NCI-H69 (cell line): ENCODE data around the gene PNPLA7.
"Not testable (repeated sequence)": the region's sequence is repeated elsewhere in the genome, so short reads cannot be mapped to it uniquely, and the experiment has no call there.

ENCODE experiments used
- DNase-seq: peaks from one replicate; lab custom pipeline; 2025; lab: John Stamatoyannopoulos, UW

Gene PNPLA7

DNA sequence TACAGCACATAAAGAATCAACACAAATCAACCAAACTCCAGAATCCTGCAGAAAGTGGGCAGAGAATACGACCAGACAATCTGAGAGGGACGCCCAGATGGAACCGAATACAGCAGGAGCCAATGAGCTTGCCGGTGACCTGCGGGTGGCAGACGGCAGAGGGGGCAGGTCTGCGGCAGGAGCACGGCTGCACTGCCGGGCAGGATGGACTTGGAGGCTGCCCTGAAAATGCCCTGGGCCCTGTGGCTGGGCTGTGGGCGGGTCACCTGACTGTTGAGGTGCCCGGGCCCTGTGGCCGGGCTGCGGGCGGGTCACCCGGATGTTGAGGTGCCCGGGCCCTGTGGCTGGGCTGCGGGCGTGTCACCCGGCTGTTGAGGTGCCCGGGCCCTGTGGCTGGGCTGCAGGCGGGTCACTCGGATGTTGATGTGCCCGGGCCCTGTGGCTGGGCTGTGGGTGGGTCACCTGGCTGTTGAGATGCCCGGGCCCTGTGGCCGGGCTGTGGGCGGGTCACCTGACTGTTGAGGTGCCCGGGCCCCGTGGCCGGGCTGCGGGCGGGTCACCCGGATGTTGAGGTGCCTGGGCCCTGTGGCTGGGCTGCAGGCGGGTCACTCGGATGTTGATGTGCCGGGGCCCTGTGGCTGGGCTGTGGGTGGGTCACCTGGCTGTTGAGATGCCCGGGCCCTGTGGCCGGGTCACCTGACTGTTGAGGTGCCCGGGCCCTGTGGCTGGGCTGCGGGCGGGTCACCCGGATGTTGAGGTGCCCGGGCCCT, 36.2 kb downstream of the PNPLA7 start:
- DNase-seq: not testable (repeated sequence)

DNA sequence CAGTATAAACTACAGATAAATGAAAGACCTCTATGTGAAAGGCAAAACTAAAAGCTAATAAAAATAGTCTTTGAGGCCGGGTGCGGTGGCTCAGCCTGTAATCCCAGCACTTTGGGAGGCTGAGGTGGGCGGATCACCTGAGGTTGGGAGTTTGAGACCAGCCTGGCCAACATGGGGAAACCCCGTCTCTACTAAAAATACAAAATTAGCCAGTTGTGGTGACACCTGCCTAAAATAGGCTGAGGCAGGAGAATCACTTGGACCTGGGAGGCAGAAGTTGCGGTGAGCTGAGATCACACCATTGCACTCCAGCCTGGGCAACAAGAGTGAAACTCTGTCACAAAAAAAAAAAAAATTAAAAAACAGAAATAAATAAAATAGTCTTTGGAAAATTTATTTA, 37.1 kb downstream of the PNPLA7 start:
- not testable (repeated sequence) for DNase-seq

DNA sequence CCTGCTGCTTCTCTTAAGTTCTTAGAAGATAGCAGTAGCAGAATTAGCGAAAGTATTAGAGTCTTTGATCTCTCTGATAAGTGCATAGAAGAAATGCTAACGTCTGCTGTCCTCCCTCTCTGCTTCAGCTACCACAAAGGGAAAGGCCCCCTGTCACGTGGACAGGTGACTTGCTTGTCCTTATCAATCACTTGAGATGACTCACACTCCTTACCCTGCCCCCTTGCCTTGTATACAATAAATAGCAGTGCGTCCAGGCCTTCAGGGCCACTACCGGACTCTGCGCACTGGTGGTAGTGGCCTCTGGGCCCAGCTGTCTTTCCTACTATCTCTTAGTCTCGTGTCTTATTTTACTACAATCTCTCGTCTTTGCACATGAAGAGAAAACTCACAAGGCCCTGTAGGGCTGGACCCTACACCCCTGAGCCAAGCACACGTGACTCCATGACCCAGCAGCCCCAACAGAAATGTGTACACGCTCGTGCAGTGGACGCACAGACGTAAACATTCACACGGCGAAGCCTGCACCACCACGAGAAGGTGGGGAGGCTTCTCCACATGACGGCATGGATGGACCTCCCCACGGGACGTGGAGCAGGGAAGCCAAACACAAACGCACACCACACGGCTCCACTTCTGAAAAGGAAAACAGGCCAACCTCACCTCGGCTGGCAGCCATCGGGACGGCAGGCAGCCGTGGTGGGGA, 38.3 kb downstream of the PNPLA7 start:
- DNase-seq: no peak

- not testable (repeated sequence) for DNase-seq
Observed at GRCh38 chr9:137511126-137511525, 39.1 kb downstream of the PNPLA7 start.

GRCh38 chr9:137509198-137509597, 41.0 kb downstream of the PNPLA7 start:
- DNase-seq: no peak

- DNase-seq: no peak
Observed at GRCh38 chr9:137506702-137507171, 43.5 kb downstream of the PNPLA7 start.

GRCh38 chr9:137506274-137506673, 43.9 kb downstream of the PNPLA7 start:
- peak; percentile 54 for DNase-seq

DNA sequence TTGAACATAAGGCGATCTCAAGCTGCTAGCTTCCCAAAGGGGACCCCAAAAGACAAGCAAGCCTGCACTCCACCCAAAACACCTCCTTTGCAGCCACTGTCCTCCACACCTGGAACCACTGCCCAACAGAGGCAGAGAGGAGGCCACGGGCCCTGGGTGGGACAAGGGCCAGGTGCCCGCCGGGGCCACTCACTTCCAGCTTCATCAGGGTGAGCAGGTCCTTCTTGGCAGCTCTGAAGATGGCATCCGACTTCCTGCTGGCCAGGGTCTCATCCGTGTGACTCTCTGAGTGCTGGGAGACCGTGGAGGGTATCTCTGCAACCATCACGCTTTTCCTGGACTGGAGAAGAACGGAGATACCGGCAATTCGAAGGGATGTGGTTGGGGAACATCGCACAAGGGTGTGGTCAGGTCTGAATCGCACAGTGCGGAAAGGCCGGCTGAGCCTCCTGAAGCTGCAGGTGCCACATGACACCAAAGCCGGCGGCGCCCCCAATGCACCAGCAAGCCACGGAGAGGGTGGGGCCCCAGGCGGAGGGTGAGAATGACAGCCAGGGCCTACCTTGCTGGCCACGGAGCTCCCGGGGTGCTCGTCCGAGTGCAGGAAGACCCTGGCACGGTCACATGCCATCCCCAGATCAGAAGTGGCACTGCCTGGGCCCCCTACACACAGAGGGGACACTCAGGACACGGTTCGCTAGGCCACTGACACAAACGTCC, 44.6 kb downstream of the PNPLA7 start:
- DNase-seq: peak; percentile 27

DNA sequence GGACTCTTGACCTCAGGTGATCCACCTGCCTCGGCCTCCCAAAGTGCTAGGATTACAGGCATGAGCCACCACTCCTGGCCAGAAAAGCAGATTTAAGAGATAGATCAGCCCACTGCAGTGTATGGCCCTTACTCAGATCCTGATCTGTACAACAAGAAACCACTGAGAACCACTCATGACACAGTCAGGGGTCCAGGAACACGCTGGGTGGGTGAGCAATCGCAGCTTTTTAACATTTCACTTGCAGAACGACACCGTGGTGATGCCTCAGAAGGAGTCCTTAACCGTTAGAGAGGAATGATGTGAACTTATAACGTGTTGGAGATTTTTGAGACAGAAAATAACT, 45.8 kb downstream of the PNPLA7 start:
- DNase-seq: peak; percentile 21

DNA sequence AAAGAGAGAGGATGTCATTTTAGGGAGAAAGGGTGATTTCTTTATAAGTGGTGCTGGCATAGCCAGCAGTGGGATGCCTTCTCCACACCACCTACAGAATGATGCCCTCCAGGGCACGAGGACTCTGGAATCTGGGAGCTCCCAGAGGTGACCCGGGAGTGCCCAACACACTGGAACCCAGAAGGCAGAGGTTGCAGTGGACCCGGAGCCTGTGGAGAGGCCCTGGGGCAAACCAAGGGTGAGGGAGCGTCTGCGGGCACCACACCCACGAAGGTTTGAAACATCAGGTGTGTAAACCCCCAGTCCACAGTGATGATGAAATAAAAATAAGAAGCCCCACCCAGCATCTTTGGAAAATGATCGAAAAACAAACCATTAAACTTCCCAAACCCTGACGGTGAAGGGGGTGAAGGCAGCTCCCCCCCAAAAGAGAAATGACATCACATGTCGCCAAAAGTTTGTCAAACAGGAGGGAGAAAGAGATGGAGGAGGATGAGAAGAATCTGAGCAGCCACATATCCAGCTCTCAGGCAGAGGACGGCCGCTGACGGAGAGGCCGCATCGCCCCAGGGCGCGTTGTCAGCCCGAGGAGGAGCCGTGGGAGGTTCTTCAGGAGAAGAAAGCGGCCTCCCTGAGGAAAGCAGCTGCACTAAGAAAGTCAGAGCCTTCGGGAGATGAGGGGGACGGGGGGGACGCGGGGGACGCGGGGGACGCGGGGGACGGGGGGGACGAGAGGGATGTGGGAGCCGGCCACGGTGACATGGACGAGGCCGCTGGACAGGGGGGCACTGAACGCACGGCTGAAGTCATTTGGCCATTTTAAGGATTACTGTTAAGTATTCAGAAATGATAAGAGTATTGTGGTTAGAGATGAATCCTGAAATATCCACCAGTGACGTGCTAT, 47.9 kb downstream of the PNPLA7 start:
- DNase-seq: peak; percentile 83

DNA sequence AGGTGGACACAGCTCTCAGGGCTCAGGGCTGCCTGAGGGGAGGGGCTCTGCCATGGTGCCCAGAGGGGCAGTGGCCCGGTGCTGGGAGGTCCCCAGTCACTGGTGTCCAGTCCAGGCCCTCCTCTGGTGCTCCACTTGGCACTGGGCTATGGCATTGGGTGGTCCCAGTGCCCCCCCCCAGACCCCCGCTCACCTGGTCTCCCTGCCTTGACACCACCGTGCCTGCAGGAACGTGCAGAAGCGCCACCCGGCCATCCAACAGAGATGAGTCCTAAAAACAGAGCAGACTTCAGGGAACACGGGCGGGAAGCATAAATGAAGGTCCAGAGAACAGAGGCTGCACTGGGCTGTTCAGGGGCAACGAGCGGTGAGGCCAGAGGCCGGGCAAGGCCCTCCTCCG, 48.7 kb downstream of the PNPLA7 start:
- DNase-seq: no peak

GRCh38 chr9:137500666-137501397, 49.4 kb downstream of the PNPLA7 start:
- DNase-seq: no peak

DNA sequence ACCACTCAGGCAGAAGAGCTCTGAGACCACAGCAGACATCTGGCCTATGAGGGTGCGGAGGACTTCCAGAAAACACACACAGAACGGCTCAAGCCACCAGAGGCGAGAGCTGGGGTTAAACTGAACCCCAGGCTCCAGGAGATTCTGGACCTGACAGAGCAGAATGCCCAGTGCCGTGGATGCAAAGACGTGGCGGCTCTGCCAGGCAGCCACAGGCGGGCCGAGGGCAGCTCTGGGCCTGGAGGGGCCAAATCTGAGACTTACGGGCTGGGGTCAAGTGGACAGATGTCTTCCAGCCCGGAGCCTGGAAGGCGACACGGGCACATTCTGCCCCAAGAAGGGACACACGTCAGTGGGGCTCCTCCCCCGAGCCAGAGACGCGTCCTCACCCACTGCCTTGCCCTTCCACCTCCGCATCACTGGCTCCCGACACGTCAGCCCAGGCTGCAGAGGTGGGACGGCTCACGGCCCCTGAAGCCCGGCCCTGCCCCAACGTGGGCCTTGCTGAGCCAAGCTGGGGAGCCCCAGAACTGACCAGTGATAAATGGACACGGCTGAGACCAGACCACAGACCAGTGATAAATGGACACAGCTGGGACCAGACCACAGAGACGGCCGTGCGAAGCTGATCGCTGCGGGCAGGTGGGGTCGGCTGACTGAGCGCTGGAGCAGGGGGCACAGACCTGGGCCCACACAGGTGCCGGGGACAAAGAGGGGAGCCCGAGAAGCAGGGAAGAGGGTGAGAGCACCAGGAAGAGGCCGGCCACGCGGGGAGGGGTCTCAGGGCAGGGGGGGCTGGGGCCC, 50.1 kb downstream of the PNPLA7 start:
- DNase-seq: no peak

DNA sequence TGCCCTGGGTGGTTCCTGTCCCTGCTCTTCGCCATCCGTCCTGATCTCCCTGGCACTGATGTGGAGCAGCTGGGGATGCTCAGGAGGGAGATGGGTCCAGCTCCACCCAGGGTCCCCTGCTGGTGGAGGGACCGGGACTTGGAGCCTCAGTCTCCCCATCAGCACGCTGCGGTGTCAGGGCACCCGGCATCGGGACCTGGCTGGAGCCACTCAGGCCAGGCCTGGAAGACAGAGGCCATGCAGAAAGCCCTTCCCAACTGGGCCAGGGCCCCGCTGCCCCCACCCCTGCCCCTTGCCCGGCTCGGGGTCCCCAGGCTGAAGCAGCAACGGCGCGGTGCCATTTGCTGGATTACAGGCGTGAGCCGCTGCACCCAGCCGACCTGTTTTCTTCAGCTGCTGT, 50.8 kb downstream of the PNPLA7 start:
- DNase-seq: no peak

- DNase-seq: no peak
Observed at GRCh38 chr9:137498720-137499150, 51.5 kb downstream of the PNPLA7 start.

DNA sequence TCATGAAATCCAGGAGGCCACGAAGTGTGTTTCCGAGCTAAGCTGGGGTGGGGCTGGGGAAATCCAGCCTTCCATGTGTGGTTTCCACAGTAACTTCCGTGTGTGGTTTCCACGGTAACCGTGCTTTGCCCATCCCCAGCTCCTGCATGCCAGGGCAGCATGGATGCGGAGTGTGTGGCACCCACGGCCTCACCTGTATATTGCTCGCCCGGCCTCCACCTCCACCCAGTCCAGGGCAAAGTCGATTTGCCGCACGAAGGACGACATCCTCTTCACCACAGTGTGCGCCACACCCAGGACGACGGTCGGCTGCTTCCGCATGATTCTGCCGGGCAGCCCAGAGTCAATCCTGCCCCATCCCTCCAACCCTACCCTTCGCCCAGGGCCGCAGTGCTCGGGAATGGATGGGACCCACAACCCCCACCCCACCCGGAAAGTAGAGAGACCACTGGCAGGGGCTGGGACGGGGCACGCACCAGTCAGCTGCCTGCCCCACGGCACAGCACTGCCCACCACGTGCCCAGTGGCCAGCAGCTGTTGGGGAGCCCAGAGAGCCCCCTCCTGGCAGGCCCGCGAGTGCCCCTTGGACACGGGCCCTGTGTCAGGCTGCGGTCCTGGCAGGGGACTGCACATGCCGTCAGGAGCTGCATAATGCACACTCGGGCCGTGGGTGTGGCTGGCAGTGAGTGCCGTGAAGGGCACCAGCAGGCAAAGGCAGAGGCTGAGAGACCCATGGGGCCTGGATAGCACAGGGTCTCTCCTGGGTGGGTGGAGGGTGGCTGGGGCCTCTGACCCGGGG, 52.1 kb downstream of the PNPLA7 start:
- no peak for DNase-seq

GRCh38 chr9:137496601-137497375, 53.4 kb downstream of the PNPLA7 start:
- DNase-seq: no peak

DNA sequence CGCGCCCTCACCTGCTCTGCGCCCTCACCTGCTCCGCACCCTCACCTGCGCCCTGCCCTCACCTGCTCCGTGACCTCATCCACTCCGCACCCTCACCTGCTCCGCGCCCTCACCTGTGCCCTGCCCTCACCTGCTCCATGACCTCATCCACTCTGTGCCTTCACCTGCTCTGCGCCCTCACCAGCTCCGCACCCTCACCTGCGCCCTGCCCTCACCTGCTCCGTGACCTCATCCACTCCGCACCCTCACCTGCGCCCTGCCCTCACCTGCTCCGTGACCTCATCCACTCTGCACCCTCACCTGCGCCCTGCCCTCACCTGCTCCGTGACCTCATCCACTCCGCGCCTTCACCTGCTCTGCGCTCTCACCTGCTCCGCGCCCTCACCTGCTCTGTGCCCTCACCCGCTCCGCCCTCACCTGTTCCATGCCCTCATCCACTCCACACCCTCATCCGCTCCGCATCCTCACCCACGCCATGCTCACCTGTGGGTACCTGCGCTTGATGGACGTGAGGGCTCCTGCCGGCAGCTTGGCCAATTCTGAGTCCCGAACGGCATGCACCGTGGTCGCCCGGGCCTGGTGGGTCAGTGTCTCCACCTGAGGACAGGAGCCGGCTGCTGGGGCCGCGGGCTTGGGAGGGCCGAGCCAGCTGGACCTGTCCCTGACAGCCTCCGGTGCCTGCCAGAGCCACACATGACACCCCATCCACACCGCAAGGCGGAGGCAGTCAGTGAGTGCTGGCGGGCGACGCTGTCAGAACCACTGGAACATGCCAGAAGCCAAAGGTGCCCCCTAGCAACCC, 55.5 kb downstream of the PNPLA7 start:
- no peak for DNase-seq
